COLO668 (cell line): ENCODE measurements around the gene ARF6.
"Not testable (repeated sequence)": the region's sequence is repeated elsewhere in the genome, so short reads cannot be mapped to it uniquely, and the experiment has no call there.

Experiments used
- DNase-seq: peaks from one replicate; lab custom pipeline; 2025; ENCODE audit not compliant: unreplicated experiment; lab: John Stamatoyannopoulos, UW

The ARF6 gene

DNA sequence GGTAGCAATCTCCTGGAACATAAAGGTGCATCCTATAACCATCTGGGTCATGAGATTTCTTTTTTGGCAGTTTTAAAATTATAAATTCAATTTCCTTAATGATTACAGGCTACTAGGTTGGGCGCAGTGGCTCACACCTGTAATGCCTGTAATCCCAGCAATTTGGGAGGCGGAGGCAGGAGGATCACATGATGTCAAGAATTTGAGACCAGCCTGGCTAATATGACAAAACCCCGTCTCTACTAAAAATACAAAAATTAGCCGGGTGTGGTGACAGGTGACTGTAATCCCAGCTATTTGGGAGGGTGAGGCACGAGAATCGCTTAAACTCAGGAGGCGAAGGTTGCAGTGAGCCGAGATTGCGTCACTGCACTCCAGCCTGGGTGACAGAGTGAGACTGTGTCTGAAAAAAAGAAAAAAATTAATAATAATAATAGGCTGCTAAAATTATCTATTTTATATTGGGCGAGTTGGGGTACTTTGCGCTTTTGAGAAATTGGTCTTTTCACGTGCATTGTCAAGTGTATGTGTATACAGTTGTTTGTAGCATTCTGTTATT is 17.2 kb upstream of the ARF6 start:
- no peak for DNase-seq

DNA sequence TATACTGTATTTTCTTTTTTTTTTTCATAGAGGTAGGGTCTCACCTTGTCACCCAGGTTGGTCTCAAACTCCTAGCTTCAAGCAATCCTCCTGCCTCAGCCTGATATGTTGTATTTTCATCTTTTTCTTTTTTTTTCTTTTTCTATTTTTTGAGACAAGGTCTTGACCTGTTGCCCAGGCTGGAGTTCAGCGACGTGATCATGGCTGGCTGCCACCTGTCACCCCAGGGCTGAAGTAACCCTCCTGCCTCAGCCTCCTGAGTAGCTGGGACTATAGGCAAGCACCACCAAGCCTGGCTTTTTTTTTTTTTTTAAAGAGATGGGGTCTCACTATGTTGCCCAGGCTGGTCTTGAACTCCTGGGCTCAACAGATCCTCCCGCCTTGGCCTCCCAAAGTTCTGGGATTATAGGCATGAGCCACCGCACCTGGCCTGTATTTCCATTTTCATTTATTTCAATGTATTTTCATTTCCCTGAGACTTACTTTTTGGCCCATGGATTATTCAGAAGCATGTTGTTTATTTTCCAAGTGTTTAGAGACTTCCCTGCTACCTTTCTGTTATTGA is 16.2 kb upstream of the ARF6 start:
- DNase-seq: no peak

DNA sequence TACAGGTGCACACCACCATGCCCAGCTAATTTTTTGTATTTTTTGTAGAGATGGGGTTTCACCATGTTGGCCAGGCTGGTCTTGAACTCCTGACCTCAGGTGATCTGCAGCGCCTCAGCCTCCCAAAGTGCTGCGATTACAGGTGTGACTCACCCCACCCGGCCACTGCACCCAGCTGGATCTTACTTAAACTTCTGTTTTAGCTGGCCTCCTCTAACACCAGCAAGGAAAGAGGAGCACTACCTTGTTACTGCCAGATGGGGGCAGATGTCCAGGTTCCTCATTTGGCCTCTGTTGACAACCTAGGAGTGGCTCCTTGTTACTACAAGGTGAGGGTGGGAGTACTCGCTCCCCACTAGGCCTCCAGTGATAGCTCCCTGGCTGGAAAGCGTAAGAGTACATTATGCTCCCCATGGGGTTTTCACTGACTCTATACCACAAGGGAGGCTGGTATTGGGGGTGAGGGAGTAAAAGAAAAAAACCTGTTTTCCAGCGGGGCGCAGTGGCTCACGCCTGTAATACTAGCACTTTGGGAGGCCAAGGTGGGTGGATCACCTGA is 13.2 kb upstream of the ARF6 start:
- peak; percentile 43 for DNase-seq

DNA sequence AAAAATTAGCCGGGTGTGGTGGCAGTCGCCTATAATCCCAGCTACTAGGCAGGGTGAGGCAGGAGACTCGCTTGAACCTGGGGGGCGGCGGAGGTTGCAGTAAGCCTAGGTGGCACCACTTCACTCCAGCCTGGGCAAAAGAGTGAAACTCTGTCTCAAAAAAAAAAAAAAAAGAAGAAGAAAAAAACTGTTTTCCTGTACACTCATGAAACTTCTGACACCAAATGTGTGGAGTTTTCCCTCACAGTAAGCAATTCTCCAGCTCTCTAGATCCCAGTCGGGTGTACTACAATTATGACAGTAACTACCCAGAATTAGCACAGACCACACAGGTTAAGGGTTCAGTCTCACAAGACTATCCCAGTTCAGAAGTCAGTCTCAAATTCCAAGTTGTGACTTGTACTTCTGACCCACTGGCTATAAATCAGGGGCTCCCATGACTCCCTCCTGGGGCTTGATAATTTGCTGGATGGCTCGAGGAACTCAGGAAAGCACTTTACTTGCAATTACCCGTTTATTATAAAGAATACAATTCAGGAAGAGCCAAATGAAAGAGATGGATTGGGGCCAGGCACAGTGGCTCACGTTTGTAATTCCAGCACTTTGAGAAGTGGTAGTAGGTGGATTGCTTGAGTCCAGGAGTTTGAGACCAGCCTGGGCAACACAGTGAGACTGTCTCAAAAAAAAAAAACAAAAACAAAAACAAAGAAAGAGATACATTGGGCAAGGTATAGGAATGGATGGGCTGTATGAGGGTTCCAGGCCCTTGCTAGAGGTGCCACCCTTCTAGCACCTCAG is 12.4 kb upstream of the ARF6 start:
- no peak for DNase-seq

DNA sequence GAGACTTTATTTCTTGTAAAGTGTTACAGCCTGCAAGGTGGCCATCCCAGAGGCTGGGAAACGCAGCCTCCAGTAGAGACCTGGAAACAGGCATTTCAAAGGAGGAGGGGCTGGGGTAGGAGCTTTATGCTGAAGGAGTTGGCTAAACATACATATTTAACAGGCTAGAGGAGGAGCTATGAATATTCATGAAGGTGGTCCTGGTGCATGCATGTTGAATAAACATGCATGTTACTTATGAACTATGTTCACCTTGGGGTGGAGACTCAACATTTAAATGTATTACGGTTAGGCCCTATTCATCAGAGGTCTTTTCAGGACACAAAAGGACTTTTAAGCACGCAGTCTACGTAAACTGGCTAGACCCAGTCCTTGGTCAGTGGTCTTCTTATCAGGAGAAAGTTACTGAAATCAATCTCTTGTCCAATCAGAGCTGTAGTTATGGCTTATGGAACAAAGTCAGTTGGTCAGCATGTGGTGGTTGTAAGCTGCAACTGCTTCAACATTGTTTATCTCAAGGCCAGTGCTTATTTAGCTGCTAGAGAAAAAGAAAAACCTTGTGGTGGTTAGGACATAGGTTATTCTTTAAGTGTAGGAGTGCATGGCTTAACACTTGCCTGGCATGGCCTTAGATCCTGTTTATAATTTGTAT is 11.4 kb upstream of the ARF6 start:
- no peak for DNase-seq

DNA sequence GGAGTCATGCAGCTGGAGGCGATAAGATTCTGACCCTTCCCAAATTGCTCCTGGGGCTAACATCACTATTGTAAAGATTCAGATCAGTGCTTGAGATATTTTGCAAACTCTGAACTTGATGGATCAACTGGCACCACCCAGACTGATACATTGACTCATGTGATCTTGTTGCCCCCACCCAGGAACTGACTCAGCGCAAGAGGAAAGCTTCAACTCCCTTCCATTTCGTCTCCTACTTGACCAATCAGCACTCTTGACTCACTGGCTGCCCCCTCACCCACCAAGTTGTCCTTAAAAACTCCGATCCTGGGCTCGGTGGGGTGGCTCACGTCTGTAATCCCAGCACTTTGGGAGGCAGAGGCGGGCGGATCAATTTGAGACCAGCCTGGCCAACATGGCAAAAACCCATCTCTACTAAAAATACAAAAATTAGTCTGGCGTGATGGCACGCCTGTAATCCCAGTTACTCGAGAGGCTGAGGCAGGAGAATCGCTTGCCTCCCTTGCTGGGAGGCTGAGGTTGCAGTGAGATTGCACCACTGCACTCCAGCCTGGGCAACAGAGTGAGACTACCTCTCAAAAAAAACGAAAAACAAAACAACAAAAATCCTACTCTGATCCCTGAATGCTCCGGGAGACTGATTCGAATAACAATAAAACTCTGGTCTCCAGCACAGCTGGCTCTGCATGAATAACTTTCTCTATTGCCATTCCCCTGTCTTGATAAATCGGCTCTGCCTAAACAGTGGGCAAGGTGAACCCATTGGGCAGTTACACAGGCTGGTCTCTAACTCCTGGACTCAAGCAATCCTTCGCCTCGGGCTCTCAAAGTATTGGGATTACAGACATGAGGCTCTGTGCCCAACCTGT is 9.8 kb upstream of the ARF6 start:
- DNase-seq: no peak

DNA sequence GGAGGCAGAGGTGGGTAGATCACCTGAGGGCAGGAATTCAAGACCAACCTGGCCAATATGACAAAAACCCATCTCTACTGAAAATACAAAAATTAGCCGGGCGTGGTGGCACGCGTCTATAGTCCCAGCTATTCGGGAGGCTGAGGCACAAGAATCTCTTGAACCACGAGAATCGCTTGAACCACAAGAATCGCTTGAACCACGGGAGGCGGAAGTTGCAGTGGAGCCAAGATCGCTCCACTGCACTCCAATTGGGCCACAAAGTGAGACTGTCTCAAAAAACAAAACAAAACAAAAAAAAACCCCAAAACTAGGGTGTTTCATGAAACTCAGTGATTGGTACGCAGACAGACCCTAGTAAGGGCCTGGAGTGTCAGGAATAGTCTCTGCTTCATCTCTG is 6.4 kb upstream of the ARF6 start:
- DNase-seq: no peak

DNA sequence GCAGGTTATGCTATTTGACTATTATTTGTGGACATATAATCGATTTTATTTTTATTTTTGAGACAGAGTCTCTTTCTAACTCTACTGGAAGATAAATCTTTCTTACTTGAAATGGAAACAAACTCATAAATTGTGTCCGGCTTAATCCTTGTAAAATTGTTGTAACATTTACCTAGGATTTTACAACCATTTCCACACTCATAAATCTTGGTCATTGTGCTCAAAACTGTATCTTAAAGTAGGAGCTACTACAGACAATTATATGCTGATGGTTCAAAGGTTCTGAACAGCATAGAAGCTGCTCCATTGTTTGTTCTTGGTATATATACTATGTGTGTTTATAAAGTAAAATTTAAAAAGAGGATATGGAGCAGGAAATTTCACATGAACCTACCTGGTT is 4.6 kb upstream of the ARF6 start:
- DNase-seq: no peak

DNA sequence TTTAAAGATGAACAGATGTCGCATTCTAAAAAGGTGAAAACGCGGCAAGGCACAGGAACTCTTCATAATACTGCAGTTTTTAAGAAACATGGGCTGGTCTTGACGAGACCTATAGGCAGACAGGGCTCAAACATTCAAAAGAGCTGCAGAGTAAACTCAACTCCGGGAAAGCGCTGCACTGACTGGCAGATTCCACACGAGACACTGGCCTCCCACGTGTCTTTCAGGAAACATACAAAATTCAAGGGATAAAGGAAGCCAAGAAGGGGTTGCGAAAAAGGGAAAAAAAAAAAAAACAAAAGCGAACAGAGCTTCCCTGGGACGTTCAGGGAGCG is 614 bp upstream of the ARF6 start:
- peak; percentile 76 for DNase-seq

DNA sequence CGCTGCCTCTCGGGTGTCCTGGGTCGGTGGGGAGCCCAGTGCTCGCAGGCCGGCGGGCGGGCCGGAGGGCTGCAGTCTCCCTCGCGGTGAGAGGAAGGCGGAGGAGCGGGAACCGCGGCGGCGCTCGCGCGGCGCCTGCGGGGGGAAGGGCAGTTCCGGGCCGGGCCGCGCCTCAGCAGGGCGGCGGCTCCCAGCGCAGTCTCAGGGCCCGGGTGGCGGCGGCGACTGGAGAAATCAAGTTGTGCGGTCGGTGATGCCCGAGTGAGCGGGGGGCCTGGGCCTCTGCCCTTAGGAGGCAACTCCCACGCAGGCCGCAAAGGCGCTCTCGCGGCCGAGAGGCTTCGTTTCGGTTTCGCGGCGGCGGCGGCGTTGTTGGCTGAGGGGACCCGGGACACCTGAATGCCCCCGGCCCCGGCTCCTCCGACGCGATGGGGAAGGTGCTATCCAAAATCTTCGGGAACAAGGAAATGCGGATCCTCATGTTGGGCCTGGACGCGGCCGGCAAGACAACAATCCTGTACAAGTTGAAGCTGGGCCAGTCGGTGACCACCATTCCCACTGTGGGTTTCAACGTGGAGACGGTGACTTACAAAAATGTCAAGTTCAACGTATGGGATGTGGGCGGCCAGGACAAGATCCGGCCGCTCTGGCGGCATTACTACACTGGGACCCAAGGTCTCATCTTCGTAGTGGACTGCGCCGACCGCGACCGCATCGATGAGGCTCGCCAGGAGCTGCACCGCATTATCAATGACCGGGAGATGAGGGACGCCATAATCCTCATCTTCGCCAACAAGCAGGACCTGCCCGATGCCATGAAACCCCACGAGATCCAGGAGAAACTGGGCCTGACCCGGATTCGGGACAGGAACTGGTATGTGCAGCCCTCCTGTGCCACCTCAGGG is 679 bp downstream of the ARF6 start:
- peak; percentile 84 for DNase-seq

DNA sequence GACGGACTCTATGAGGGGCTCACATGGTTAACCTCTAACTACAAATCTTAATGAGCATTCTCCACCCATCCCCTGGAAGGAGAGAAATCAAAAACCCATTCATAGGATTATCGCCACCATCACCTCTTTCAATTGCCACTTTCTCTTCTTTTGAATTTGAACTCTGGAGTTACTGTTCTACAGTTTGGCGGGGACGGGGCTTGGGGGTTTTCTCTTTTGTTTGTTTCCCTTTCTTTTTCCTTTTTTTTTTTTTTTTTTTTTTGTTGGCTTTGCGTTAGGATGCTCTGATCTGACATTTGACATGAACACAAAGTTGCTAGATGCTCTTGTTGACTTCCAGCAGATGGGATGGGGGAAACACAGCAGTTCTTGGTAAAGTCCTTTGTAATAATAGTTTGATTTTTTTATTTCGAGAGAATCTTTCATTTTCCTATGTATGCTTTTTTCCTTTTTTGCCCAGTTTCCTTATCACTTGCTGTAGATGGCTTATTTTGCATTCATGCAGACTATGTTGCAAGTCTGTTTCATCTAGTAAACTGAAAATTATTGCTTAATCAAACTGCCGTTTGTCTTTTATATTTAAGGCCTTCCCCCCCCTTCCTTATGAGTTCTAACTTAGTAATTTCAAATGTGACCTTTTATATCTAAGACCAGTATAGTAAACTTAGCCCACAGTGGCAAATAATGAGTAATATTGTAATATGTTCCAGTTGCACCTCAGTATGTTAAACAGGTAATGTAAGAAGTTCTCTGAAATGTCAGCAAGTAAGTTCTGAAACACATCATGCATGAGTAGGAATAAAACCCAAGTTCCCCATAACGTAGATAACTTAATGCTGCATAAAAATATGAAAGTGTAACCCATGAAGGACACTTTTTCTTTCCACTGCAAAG is 1.6 kb downstream of the ARF6 start:
- not testable (repeated sequence) for DNase-seq

DNA sequence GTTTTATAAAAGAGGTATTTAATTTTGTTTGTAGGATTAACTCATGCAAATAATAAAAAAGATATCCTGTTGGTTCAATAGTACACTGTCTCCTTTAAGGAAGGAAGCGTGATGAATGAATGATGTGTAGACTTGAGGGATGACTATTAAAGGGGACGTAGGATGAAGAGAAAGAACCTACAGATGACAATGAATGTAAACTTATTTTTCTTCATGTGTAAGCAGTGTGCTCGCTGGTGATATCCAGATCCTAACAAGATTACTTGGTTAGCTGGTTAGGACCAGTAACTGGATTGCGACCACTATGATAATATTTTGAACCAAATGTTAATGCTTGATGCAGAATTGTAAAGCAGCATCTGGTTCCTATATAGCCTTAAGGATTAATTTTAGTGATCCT is 2.6 kb downstream of the ARF6 start:
- DNase-seq: no peak

DNA sequence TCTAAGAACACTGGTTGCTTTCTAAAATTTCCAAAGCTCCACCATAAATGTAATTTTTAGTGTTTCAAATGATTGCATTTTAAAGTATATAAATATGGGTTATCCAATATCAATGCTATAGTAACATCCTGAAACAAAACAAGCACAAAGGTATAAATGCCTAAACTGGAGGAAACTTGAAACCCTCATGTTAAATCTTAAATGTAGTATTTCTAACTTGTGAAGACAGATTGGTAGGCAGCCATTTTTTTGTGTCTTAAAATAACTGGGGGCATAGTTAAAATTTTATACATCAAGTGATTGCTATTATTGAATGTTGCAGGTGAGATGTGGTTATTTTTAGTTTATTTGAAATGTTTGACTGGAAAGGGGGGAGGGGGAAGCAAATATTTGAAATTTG is 3.4 kb downstream of the ARF6 start:
- not testable (repeated sequence) for DNase-seq

DNA sequence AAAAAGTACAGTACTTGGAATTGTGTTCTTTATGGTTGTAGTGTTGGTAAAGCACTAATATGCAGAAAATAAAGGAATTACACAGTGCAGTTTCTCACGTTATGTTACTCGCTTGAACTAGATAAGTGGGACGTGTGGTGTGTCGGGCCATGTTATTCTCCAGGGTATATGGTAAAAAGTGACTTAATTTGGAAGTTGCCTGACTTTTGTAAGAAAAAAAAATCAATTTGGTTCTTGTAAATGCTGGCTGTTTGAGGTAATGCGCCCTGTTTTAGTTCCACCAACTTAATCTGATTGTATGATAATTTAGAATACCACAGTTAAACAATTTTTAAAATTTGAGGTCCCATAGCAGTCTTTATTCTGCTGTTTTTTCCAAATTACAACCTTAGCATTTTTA is 4.1 kb downstream of the ARF6 start:
- DNase-seq: no peak

DNA sequence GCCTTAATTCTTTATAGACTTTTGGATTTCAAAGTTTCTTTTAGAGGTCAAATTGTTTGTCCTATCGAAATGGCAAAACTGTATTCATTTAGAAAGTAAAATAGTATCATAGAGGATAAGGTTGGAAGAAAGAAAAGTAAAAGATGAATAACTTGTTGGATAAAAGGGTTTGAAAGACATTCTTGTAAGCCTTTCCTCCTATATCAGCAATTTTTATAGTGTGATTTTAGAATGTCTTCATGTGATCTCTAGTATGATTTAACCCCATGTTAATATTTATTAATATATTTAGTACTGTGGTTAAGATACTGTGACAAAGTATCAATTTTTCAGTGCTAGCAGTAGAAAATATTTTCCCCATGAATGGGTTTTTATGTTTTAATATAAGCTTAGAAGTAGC is 4.5 kb downstream of the ARF6 start:
- DNase-seq: no peak

DNA sequence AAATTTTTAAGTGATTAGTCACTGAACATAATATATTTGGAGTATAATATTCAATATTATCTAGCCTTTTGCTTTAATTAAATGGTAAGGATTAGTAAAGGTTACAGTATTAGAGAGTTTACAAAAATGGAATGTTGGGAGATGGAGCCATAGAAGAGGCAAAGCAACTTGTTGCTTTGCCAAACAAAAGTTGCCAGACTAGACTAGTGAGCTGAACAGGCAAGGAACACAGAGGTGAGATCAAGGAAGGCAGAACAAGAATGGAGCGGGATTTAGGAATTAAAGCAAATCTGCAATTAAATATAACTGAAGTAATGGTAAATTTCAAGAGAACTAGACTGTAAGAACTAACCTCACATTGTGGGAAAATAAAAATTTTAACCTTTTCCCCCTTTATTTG is 5.1 kb downstream of the ARF6 start:
- no peak for DNase-seq

DNA sequence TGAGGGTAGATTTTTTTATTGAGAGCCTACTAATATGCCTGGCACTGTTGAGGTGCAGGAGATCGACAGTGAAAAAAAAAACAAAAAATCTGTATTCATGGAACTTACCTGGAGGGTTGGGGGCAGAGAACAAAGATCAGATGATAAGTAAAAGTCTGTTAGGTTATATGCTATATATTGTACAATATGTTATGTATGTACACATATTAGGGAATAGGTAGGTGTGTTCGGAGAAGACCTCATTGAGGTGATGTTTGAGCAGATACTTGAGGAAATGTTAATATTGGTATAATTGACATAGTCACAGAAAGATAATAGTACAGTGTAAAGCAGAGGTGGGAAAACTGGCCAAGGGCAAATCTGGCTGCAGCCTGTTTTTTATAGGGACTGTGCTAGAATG is 5.6 kb downstream of the ARF6 start:
- no peak for DNase-seq

DNA sequence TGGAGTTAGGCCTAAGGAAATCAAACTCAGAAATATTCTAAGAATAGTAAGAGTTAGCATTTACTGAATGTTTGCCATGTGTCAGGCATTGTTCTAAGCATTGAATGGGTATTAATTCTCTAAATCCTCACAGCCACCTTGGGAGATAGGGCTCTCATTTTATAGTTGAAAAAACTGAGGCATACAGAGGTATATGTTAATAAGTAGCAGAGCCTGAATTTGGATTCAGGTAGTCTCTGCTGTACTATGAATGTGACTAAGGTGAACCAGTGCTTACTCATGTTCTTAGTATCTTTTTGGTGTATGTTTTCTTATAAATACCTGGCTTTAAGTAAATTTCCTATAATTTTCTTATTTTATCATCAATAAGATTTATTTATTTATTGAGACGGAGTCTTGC is 8.1 kb downstream of the ARF6 start:
- no peak for DNase-seq

DNA sequence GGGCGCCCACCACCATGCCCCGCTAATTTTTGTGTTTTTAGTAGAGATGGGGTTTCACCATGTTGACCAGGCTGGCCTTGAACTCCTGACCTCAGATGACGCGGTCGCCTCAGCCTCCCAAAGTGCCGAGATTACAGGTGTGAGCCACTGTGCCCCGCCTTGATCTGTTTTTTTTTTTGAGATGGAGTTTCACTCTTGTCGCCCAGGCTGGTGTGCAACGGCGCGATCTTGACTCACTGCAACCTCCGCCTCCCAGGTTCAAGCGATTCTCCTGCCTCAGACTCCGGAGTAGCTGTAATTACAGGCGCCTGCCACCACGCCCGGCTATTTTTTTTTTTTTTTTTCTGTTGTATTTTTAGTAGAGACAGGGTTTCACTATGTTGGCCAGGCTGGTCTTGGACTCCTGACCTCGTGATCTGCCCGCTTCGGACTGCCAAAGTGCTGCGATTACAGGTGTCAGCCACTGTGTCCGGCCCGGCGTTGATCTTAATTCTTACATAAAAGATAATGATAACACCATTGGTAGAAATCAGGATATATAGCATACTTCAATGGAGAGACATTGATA is 9.9 kb downstream of the ARF6 start:
- not testable (repeated sequence) for DNase-seq
